Activated gamma-delta T cell treated with Interleukin-2 at 50 U/mL for 16 hours (primary cell): Measurements from ENCODE around the gene STAP2.

Experiments
- DNase-seq: peaks from one replicate; pipeline ENCODE4 v3.0.0-alpha.2; 2020

STAP2 gene

GRCh38 chr19:4326215-4326836, 12.3 kb downstream of the STAP2 start:
- no peak for DNase-seq

DNA sequence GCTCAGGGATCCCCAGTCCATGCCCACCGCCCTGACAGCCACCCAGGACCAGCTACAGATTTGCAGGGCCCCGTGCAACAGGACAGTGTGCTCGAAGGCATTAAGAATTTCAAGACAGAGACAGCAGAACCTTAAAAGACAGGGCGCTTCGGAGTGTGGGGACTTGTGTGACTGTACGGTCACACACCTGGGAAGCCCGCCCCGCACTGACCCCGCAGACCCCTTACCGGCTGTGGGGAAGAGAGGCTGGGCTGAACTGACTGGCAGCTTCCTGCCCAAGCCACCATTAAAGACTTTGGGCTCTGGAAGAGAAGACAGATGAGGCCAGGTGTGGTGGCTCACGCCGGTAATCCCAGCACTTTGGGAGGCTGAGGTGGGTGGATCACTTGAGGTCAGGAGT, 14.4 kb downstream of the STAP2 start:
- DNase-seq = no peak

- DNase-seq = no peak
Observed at GRCh38 chr19:4323692-4324091, 14.9 kb downstream of the STAP2 start.

GRCh38 chr19:4322942-4323665, 15.5 kb downstream of the STAP2 start:
- DNase-seq = no peak

GRCh38 chr19:4320419-4320818, 18.2 kb downstream of the STAP2 start:
- no peak for DNase-seq

DNA sequence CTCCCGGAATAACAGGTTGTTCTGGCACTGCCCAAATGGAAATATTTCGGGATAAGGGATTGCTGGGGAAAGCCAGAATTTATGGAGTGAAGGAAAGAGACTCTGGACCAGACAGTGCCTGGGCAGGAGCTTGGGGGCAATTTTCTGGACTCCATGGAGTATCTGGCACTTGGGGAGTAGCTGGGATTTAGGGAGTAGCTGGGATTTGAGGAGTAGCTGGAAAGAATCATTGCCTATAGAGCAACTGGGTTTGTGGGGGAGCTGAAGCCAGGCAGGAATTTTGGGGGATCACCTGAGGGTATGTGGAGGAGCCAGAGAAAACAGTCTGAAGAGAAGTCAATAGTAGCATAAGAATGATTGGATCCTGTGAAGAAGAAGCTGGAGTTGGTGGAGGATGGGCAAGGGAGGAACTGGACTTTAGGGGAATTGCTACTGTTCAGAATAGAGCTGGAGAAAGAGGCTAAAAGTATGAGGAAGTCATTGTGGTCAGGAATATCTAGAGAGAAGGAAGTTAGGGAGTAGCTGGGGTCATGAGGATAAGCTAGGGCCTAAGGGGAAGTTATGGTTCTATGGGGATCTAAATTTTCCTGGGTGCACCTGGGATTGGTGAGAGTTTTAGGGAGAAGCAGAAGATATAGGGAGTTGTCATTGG, 19.4 kb downstream of the STAP2 start:
- DNase-seq = no peak

- DNase-seq = no peak
Observed at GRCh38 chr19:4318460-4318859, 20.2 kb downstream of the STAP2 start.

DNA sequence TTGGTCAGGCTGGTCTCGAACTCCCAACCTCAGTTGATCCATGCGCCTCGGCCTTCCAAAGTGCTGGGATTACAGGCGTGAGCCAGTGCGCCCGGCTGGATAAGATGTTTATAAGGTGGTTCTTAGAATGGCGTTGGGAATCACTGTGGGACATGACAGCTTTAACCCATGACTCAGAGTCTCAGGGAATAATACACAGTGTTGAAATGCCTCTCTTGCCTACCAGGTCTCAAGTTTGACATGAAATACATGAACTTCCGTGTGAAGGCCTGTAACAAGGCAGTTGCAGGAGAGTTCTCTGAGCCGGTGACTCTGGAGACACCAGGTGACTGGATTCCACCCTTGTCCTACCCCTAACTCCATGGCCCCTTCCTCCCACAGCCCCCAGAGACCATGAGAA, 21.7 kb downstream of the STAP2 start:
- no peak for DNase-seq

DNA sequence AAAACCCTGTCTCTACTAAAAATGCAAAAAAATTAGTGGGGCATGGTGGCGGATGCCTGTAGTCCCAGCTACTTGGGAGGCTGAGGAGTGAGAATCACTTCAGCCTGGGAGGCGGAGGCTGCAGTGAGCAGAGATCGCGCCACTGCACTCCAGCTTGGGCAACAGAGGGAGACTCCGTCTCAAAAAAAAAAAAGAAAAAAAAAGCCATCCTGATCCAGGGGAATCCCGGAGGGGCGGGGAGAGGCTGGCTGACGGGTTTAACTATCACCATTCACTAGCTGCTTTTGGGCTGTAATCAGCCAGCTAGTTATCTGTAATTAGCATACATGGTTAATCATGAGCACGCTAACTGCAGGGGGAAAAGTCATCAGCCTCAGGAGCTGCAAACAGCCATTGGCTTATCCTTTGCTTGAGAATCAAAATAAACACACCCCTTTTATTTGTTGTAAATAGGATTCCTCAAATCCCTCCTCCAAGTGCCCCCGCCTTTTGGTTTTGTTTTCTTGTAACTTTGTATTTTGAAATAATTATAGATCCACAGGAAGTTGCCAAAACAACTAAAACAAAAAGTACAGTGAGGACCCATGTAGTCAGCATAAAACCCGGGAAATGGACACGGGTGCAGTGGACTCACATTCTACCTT, 24.7 kb downstream of the STAP2 start:
- DNase-seq = no peak

DNA sequence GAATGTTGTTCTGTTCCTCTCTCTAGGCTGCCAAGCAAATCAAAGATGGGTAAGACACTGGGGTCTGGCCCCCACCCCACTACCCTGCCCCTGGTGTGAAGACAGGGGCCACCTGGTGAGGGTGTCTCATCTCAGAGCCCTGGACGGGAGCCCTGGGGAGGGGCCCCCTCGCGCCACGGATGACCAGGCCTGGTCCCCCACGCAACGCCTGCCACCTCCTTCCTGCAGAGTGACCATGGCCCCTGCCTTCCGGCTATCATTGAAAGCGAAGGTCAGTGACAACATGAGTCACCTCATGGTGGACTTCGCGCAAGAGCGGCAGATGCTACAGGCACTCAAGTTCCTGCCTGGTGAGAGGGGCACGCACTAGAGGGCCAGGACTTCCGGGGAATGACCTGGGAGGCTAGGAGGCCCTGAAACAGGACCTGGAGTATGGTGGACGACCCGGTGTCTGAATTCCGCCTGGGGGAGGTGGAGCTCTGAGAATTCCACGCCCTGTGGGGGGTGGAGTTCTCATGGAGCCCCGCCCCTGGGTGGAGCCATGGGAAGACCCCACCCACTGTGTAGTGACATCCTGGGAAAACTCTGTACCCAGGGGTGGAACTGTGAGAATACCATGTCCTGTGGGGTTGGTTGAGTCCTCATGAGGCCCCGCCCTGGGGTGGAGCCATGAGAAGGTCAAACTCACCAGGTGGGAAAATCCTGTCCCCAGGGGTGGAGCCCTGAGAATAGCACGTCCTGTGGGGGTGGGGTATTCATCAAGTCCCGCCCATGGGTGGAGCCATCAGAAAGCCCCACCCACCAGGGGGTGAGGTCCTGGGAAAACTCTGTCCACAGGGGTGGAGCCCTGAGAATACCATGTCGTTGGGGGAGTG, 28.1 kb downstream of the STAP2 start:
- no peak for DNase-seq

- DNase-seq = no peak
Observed at GRCh38 chr19:4305659-4306058, 33.0 kb downstream of the STAP2 start.

GRCh38 chr19:4305257-4305612, 33.4 kb downstream of the STAP2 start:
- DNase-seq = no peak

DNA sequence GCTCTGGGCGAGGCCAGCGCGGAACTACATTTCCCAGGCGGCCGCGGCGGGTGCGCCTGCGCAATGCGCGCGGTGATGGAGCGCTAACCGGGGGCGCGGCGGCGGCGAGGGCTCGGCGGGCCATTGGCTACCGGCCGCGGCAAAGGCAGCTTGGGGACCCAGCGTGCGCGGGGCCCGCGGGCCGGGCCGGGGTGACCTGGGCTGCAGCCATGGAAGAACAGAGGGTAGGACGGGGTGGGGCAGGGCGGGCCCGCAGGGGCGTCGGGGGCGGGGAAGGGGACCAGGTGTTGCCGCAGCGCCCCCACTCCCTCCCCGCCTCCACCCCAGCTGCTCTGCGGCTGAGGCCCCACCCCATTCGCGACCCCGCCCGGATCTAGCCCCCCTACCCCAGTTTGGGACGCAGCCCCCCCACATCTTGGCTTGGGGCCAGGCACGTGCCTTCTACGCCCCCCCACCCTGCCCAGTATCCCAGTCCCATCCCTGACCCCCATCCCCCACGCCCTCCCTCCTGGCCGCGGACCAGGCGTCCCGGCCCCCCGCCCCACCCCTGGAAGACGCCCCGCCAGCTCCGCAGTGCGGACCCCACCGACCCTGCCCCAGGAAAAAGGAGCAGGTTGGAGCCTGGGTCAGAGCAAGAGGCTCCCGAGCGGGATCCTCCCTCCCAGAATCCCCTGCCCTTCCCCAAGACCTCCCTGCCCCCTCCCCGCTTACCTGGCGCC, 33.9 kb downstream of the STAP2 start, which contains the start of gene FSD1:
FSD1 (plus strand) TSS at position 61 of the 719 bp plus-strand sequence; CDS start at position 210, 149 bp downstream.
- peak; percentile 51 for DNase-seq

DNA sequence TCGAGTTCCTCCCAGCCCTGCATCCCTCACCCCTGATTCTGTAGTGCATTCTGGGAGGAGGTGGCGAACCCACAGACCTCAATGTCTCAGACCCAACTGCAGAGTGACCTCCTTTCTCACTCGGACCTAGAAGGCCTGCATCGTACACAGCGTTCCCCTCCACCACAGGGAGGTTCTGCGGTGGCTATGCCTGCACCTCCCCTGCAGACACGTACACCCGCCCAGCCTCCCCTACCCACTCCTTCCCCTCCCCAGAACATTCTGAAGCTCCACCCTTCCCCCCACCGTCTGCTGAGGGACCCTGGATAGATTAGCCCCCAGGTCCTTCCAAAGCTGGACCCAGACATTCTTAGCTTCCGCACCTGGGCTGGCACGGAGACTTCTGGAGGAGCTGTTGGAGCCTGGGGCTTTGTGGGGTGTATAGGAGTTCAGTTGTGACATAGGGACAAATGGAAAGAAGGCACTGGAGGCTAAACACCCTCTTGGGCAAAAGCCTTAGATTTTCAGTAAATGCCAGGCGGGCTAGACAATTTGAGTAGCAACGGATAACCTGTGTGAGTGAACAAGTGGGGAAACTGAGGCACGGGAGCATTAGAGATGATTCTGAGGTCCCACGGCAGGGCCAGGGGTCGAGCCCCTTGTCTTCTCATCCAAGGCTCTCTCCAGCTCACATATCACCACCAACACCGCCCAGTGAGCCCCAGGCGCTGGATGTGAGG, 34.6 kb downstream of the STAP2 start:
- DNase-seq = no peak

- DNase-seq = no peak
Observed at GRCh38 chr19:4302243-4302640, 36.4 kb downstream of the STAP2 start, which contains the start of gene TMIGD2. Gene TMIGD2, minus strand, starts transcription at chr19:4302389. Its CDS starts 4 bp downstream, at chr19:4302385.

DNA sequence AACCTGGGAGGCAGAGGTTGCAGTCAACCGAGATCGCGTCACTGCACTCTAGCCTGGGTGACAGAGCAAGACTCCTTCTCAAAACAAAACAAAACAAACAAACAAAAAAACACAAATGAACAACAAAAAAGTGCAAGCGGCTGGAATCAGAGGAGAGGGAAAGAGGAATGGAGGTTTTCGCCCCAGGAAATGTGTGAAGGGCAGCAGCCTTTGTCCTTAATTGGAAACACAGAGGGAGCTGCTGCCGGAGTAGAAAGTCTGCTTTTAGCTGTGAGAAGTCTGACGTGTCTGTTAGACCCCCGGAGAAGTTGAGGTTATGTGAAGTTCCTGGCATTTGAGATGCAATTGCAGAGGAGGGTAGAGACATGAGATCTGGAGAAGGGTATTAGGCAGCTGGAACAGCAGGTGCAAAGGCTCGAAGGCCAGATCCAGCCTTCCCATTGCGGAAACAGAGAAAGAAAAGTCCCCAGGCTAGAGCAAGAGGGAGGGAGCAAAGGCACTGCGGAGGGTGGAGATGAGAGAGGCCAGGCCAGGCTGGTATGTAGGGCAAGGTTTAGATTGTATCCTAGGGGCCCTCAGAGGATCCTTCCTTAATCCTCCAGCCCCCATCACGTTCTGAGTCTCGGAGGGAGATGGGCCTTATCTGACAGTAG, 36.9 kb downstream of the STAP2 start:
- DNase-seq = no peak

- DNase-seq = no peak
Observed at GRCh38 chr19:4300589-4300988, 38.0 kb downstream of the STAP2 start.

GRCh38 chr19:4298810-4299550, 39.6 kb downstream of the STAP2 start:
- no peak for DNase-seq

- no peak for DNase-seq
Observed at GRCh38 chr19:4297901-4298809, 40.5 kb downstream of the STAP2 start.
